GM23338 (cell line): ENCODE results near the gene UPF1. TPM values are rescaled to one million over a fixed set of nuclear protein-coding genes. Genes with fewer than 3 reads are reported as not detected.

Source experiments
- ATAC-seq: fragments of 200-7000 bp; cut with Tn5 transposase; 3 replicates; pipeline ENCODE4 v1.9.1; 2020
- DNase-seq: peaks from one replicate; pipeline ENCODE4 v3.0.0-alpha.2; 2015; ENCODE audit warnings: low spot score
- H2AFZ ChIP-seq: fragments of 200-600 bp; sonication (generic); 2 replicates; pipeline ENCODE4 v1.8.0; 2016; ENCODE audit warnings: antibody characterized with exemption, mild to moderate bottlenecking, moderate library complexity
- H3F3A ChIP-seq: fragments of 200-600 bp; sonication (generic); replicated peaks from 2 replicates; pipeline ENCODE4 v1.8.0; 2017; ENCODE audit warnings: antibody characterized with exemption, mixed run types, low read depth
- H3K27ac ChIP-seq: fragments of 200-600 bp; sonication (generic); 2 replicates; pipeline ENCODE4 v1.6.1; 2016; ENCODE audit warnings: low read depth
- H3K27me3 ChIP-seq: fragments of 200-600 bp; sonication (generic); 2 replicates; pipeline ENCODE4 v1.8.0; 2016; ENCODE audit warnings: mild to moderate bottlenecking, mixed run types, moderate library complexity; ENCODE audit not compliant: insufficient read depth
- H3K36me3 ChIP-seq: fragments of 200-600 bp; sonication (generic); 2 replicates; pipeline ENCODE4 v1.8.0; 2016; ENCODE audit warnings: mild to moderate bottlenecking; ENCODE audit not compliant: insufficient read depth
- H3K4me1 ChIP-seq: fragments of 200-600 bp; sonication (generic); 2 replicates; pipeline ENCODE4 v1.8.0; 2016; ENCODE audit warnings: mild to moderate bottlenecking, moderate library complexity; ENCODE audit not compliant: insufficient read depth
- H3K4me2 ChIP-seq: fragments of 200-600 bp; sonication (generic); 2 replicates; pipeline ENCODE4 v1.7.1; 2017; ENCODE audit warnings: mixed run types
- H3K4me3 ChIP-seq: fragments of 200-600 bp; sonication (generic); 2 replicates; pipeline ENCODE4 v1.6.1; 2016; ENCODE audit warnings: mixed run types
- H3K79me2 ChIP-seq: fragments of 200-600 bp; sonication (generic); replicated peaks from 2 replicates; pipeline ENCODE4 v1.8.0; 2017; ENCODE audit warnings: mild to moderate bottlenecking; ENCODE audit not compliant: insufficient read depth
- H3K9me2 ChIP-seq: fragments of 200-600 bp; sonication (generic); 2 replicates; pipeline ENCODE4 v1.8.0; 2017; ENCODE audit not compliant: insufficient read depth
- H4K20me1 ChIP-seq: fragments of 200-600 bp; sonication (generic); replicated peaks from 2 replicates; pipeline ENCODE4 v1.8.0; 2017; ENCODE audit warnings: mild to moderate bottlenecking; ENCODE audit not compliant: insufficient read depth
- H3K27ac Mint-ChIP-seq: 2 replicates; pipeline ENCODE4 v1.8.0; 2020; ENCODE audit warnings: inconsistent platforms, mild to moderate bottlenecking, moderate library complexity, mixed read lengths
- H3K27me3 Mint-ChIP-seq: 3 replicates; pipeline ENCODE4 v1.8.0; 2022; ENCODE audit warnings: low read depth, mild to moderate bottlenecking, moderate library complexity, mixed read lengths, inconsistent platforms; ENCODE audit not compliant: insufficient read depth, poor library complexity
- H3K36me3 Mint-ChIP-seq: 3 replicates; pipeline ENCODE4 v1.8.0; 2021; ENCODE audit warnings: low read depth, mild to moderate bottlenecking, inconsistent platforms, moderate library complexity, mixed read lengths
- H3K4me1 Mint-ChIP-seq: 3 replicates; pipeline ENCODE4 v1.8.0; 2020; ENCODE audit warnings: mild to moderate bottlenecking, inconsistent platforms, mixed read lengths
- H3K4me3 Mint-ChIP-seq: 3 replicates; pipeline ENCODE4 v1.8.0; 2021; ENCODE audit warnings: moderate library complexity, mild to moderate bottlenecking, inconsistent platforms, mixed read lengths
- H3K9me3 Mint-ChIP-seq: 3 replicates; pipeline ENCODE4 v1.8.0; 2020; ENCODE audit warnings: moderate library complexity, mild to moderate bottlenecking, inconsistent platforms, mixed read lengths
- CREB1 ChIP-seq: fragments of 250-450 bp; sonication (Bioruptor Pico); IDR thresholded peaks from 2 replicates; pipeline ENCODE4 v1.5.0; 2020; ENCODE audit warnings: low read depth, mild to moderate bottlenecking, moderate library complexity
- CTCF ChIP-seq, 2 experiments: fragments of 200-600 bp in 1 of 2; sonication (generic) in 1 of 2; conservative IDR thresholded peaks; 2 replicates each; pipeline versions ENCODE4 v1.5.1 to v1.6.1; 2016 to 2017; ENCODE audit warnings: antibody characterized with exemption in 2 of 2, low read depth in 2 of 2, mild to moderate bottlenecking in 2 of 2, moderate library complexity in 1 of 2
- ETS1 ChIP-seq: IDR thresholded peaks from 2 replicates; pipeline ENCODE4 v1.6.1; 2016; ENCODE audit warnings: antibody characterized with exemption
- EZH2 ChIP-seq: fragments of 200-600 bp; sonication (generic); IDR thresholded peaks from one replicate; pipeline ENCODE4 v1.8.0; 2017; ENCODE audit warnings: antibody characterized with exemption, mild to moderate bottlenecking, low read depth; ENCODE audit not compliant: unreplicated experiment
- EZH2phosphoT487 ChIP-seq: fragments of 200-600 bp; sonication (generic); IDR thresholded peaks from one replicate; pipeline ENCODE4 v1.8.1; 2018; ENCODE audit warnings: antibody characterized with exemption; ENCODE audit not compliant: unreplicated experiment
- JUNB ChIP-seq: IDR thresholded peaks from one replicate; pipeline ENCODE4 v1.6.1; 2016; ENCODE audit warnings: antibody characterized with exemption; ENCODE audit not compliant: unreplicated experiment
- NANOG ChIP-seq: IDR thresholded peaks from 2 replicates; pipeline ENCODE4 v1.6.1; 2016; ENCODE audit warnings: antibody characterized with exemption, borderline replicate concordance
- POLR2AphosphoS5 ChIP-seq: IDR thresholded peaks from 2 replicates; pipeline ENCODE4 v1.6.1; 2016; ENCODE audit warnings: antibody characterized with exemption, low read depth
- REST ChIP-seq: IDR thresholded peaks from one replicate; pipeline ENCODE4 v1.6.1; 2018; ENCODE audit warnings: antibody characterized with exemption; ENCODE audit not compliant: unreplicated experiment
- STAT1 ChIP-seq: IDR thresholded peaks from one replicate; pipeline ENCODE4 v1.6.1; 2016; ENCODE audit warnings: antibody characterized with exemption; ENCODE audit not compliant: unreplicated experiment
- ZNF114 ChIP-seq: fragments of 250-450 bp; sonication (Bioruptor Pico); IDR thresholded peaks from 2 replicates; pipeline ENCODE4 v1.5.0; 2020; ENCODE audit warnings: mild to moderate bottlenecking, moderate library complexity
- ZNF331 ChIP-seq: fragments of 250-450 bp; sonication (Bioruptor Pico); IDR thresholded peaks from 2 replicates; pipeline ENCODE4 v1.5.0; 2020; ENCODE audit warnings: low read depth, mild to moderate bottlenecking, moderate library complexity
- ZNF462 ChIP-seq: fragments of 250-450 bp; sonication (Bioruptor Pico); IDR thresholded peaks from 2 replicates; pipeline ENCODE4 v1.5.0; 2020; ENCODE audit warnings: mild to moderate bottlenecking, moderate library complexity
- polyA plus RNA-seq: library from polyadenylated mRNA; unstranded; fragments of >200 nt; fragmentation: Nextera tagmentation; extraction: Ambion mirVana; gene quantifications from 2 replicates; pipeline ENCODE4 v1.2.1, GENCODE V29; 2016
- total RNA-seq: library from RNA; depleted of rRNA; stranded (reverse); fragments of >200 nt; shearing (Covaris generic); gene quantifications from 2 replicates; pipeline ENCODE4 v1.2.3, GENCODE V29; 2014

The UPF1 gene
- total and polyA plus RNA-seq, 2 experiments from 2014 or later, result 13.8 to 138 TPM

- Mint-ChIP-seq H3K4me1 (peaks cover 7% of the 10 kb centered on the region), H3K27me3 (peaks cover 75% of the 10 kb centered on the region), H3K36me3 (no peaks in the 10 kb centered on the region; the same call in 2 of the 3 replicates), H3K9me3 (no peaks in the 10 kb centered on the region; the same call in 1 of the 3 replicates), H3K27ac (no peak overlapping the region), H3K4me3 (no peak overlapping the region; the same call in 2 of the 3 replicates)
- no peaks in the 10 kb centered on the region for H3K79me2 ChIP-seq
- DNase-seq, result no peak
- H3K36me3 ChIP-seq, result no peaks in the 10 kb centered on the region
- H3K27me3 ChIP-seq, result peaks cover 100% of the 10 kb centered on the region
- H3K4me2 ChIP-seq, result no peak overlapping the region
- H3F3A ChIP-seq, result 0 out of 2 replicates have a peak, but pooled peaks cover 2% of the 10 kb centered on the region
- no peak for ATAC-seq
- no peak for TF ChIP-seq NANOG
- no peak for TF ChIP-seq EZH2
- TF ChIP-seq ZNF114 (CRISPR knock-in tag), result no peak
- TF ChIP-seq CREB1 (CRISPR knock-in tag), result no peak
- no peak for TF ChIP-seq STAT1
- TF ChIP-seq ETS1, result no peak
- TF ChIP-seq JUNB, result no peak
- TF ChIP-seq EZH2phosphoT487, result no peak
- no peak for TF ChIP-seq CTCF (conservative IDR thresholded peaks at IDR 0.05; ENCODE audit: low read depth in 2 of 2)
- no peak for TF ChIP-seq POLR2AphosphoS5
- no peak for TF ChIP-seq ZNF331
- no peak for TF ChIP-seq REST
- TF ChIP-seq ZNF462 (CRISPR knock-in tag), result no peak
- H3K9me2 ChIP-seq, result no peaks in the 10 kb centered on the region
- no peak overlapping the region for H3K4me3 ChIP-seq
- peaks cover 9% of the 10 kb centered on the region; the same call in 1 of the 2 replicates for H3K4me1 ChIP-seq
- peaks cover 11% of the 10 kb centered on the region for H4K20me1 ChIP-seq
- H3K27ac ChIP-seq, result no peak overlapping the region
- H2AFZ ChIP-seq, result no peak overlapping the region
Measured at GRCh38 chr19:18793144-18794028, 38.4 kb upstream of the UPF1 start.
